K562 (cell line): Measurements from ENCODE around the gene ITGAL. TPM values are rescaled to one million over a fixed set of nuclear protein-coding genes. Genes with fewer than 3 reads are reported as not detected.

Source experiments
- ATAC-seq: fragments of 200-7000 bp; cut with Tn5 transposase; 3 replicates; pipeline ENCODE4 v1.9.1; 2020; ENCODE audit warnings: moderate library complexity
- BruUV-seq: library from RNA; stranded (reverse); fragments of 400-500 nt; replicated peaks from 2 replicates; lab custom pipeline; 2021; lab: Mats Ljungman, UMichigan
- CTCF ChIA-PET: fragments of 300-600 bp; formaldehyde crosslinking; extraction: SDS; loops from one replicate; lab custom pipeline; 2021; ENCODE audit warnings: low intra/inter-chr PET ratio; lab: Yijun Ruan, JAX
- POLR2A ChIA-PET: fragments of 300-600, 350-650 bp; sonication (Branson Sonifier 250); formaldehyde crosslinking; extraction: SDS; loops from one replicate; lab custom pipeline; 2021; ENCODE audit warnings: antibody characterized with exemption, inconsistent platforms; lab: Yijun Ruan, JAX
- DNase-seq, 4 experiments: peaks; one replicate each; pipeline versions ENCODE4 v3.0.0 to v3.0.0-alpha.2; 2011 to 2018; ENCODE audit warnings: low spot score in 3 of 4, mixed read lengths in 3 of 4; ENCODE audit errors: extremely low read depth in 1 of 4
- FAIRE-seq: peaks from 2 replicates; lab custom pipeline; 2011; peaks lifted over from hg19 to GRCh38; lab: Jason Lieb, UNC
- H2AFZ ChIP-seq: 2 replicates; pipeline ENCODE4 v1.6.0; 2011; ENCODE audit warnings: low read depth, low read length, control low read depth, inconsistent platforms
- H3K27ac ChIP-seq: fragments of 200-600 bp; 3 replicates; pipeline ENCODE4 v1.8.0; 2011; ENCODE audit warnings: low read depth, mild to moderate bottlenecking, control low read depth, inconsistent platforms, low read length, moderate library complexity, mixed read lengths; ENCODE audit errors: extremely low read depth
- H3K27me3 ChIP-seq, 2 experiments: fragments of 300-600 bp in 1 of 2; 2 replicates in 1 of 2; 3 replicates in 1 of 2; pipeline versions ENCODE4 v1.6.0 to v1.8.0; 2011; ENCODE audit warnings: inconsistent platforms in 2 of 2, low read length in 2 of 2, mild to moderate bottlenecking in 1 of 2, mixed read lengths in 1 of 2, moderate library complexity in 1 of 2; ENCODE audit not compliant: control insufficient read depth in 2 of 2, insufficient read depth in 2 of 2
- H3K36me3 ChIP-seq: fragments of 300-600 bp; 3 replicates; pipeline ENCODE4 v1.8.0; 2011; ENCODE audit warnings: mild to moderate bottlenecking, low read length, inconsistent platforms; ENCODE audit not compliant: control insufficient read depth, insufficient read depth
- H3K4me1 ChIP-seq, 2 experiments: fragments of 200-600 bp in 1 of 2; replicated peaks in 1 of 2; 2 replicates in 1 of 2; 3 replicates in 1 of 2; pipeline versions ENCODE4 v1.5.1 to v1.8.0; 2011; ENCODE audit warnings: inconsistent platforms in 2 of 2, low read length in 2 of 2, mild to moderate bottlenecking in 1 of 2, mixed read lengths in 1 of 2, moderate library complexity in 1 of 2; ENCODE audit not compliant: control insufficient read depth in 2 of 2, insufficient read depth in 2 of 2
- H3K4me2 ChIP-seq: 2 replicates; pipeline ENCODE4 v1.6.1; 2011; ENCODE audit warnings: low read length, control low read depth, inconsistent platforms, mixed read lengths; ENCODE audit not compliant: insufficient read depth
- H3K4me3 ChIP-seq: fragments of 200-600 bp; sonication (generic), shearing (Covaris generic); 2 replicates; pipeline ENCODE4 v1.5.1; 2016; ENCODE audit warnings: control low read depth, inconsistent platforms
- H3K79me2 ChIP-seq: fragments of 200-600 bp; 3 replicates; pipeline ENCODE4 v1.8.0; 2011; ENCODE audit warnings: low read length, inconsistent platforms; ENCODE audit not compliant: control insufficient read depth, insufficient read depth
- H3K9ac ChIP-seq, 2 experiments: 2 replicates each; pipeline versions ENCODE4 v1.6.0 to v1.6.1; 2011; ENCODE audit warnings: low read depth in 2 of 2, low read length in 2 of 2, control low read depth in 1 of 2, inconsistent platforms in 1 of 2, mild to moderate bottlenecking in 1 of 2, mixed read lengths in 1 of 2; ENCODE audit not compliant: insufficient read depth in 1 of 2
- H3K9me1 ChIP-seq: one replicate; pipeline ENCODE4 v1.6.0; 2011; ENCODE audit warnings: inconsistent platforms, mild to moderate bottlenecking, low read length, moderate library complexity; ENCODE audit not compliant: control insufficient read depth, insufficient read depth
- H3K9me3 ChIP-seq: replicated peaks from 2 replicates; pipeline ENCODE4 v1.5.1; 2011; ENCODE audit warnings: low read depth, low read length, inconsistent platforms; ENCODE audit not compliant: control insufficient read depth, insufficient read depth
- H4K20me1 ChIP-seq: replicated peaks from 2 replicates; pipeline ENCODE4 v1.6.1; 2011; ENCODE audit warnings: low read length, inconsistent platforms, mixed read lengths; ENCODE audit not compliant: control insufficient read depth, insufficient read depth
- HDGF ChIP-seq: fragments of 450-650 bp; IDR thresholded peaks from 2 replicates; pipeline ENCODE4 v1.6.1; 2016
- POLR2A ChIP-seq: fragments of 450-650 bp; conservative IDR thresholded peaks from 2 replicates; pipeline ENCODE4 v1.6.1; 2016
- POLR2AphosphoS2 ChIP-seq: IDR thresholded peaks from 2 replicates; pipeline ENCODE4 v1.6.1; 2012; ENCODE audit warnings: low read length, improper control_type of control experiment
- POLR2H ChIP-seq: IDR thresholded peaks from 2 replicates; pipeline ENCODE4 v1.6.1; 2016; ENCODE audit warnings: missing genetic modification characterization, low read depth, mild to moderate bottlenecking, control low read depth, missing compliant biosample characterization, moderate library complexity
- RCOR1 ChIP-seq, 2 experiments: IDR thresholded peaks; 2 replicates each; pipeline ENCODE4 v1.6.1; 2012; ENCODE audit warnings: low read depth in 2 of 2, low read length in 2 of 2, borderline replicate concordance in 1 of 2, improper control_type of control experiment in 1 of 2
- ZNF778 ChIP-seq: fragments of 450-650 bp; formaldehyde crosslinking; IDR thresholded peaks from 2 replicates; pipeline ENCODE4 v1.4.0; 2020; ENCODE audit warnings: mild to moderate bottlenecking, moderate library complexity
- WGBS: fragments of 100-300 bp; shearing (Covaris generic); methylation state at CpG from one replicate; pipeline ENCODE4 v1.1.6; 2016; ENCODE audit warnings: low coverage, mixed read lengths; ENCODE audit not compliant: insufficient coverage; ENCODE audit errors: missing lambda C conversion rate; 5-methylcytosine and 5-hydroxymethylcytosine counted together
- in situ Hi-C: fragments of 300-500 bp; cut with MboI; formaldehyde crosslinking; loops from 4 replicates; pipeline ENCODE4 v1.15.0; 2018; ENCODE audit warnings: inconsistent platforms, mixed read lengths
- intact Hi-C: fragments of 100-400 bp; cut with micrococcal nuclease; formaldehyde crosslinking; loops from 2 replicates; pipeline ENCODE4 v1.14.2; 2022
- polyA plus RNA-seq, 8 experiments: library from polyadenylated mRNA; depleted of rRNA in 4 of 8; stranded (reverse) in 5 of 8; unstranded in 3 of 8; fragments of >200 nt; fragmentation: Nextera tagmentation in 2 of 8; fragmentation: Illumina TruSeq in 1 of 8; extraction: Ambion mirVana in 2 of 8; extraction: Trizol in 1 of 8; gene quantifications; 2 replicates each; pipeline versions ENCODE4 v1.2.1 to v1.2.3, GENCODE V29; 2011 to 2014; ENCODE audit warnings: inconsistent platforms in 1 of 8, missing spikeins in 1 of 8
- total RNA-seq, 7 experiments: library from RNA; depleted of rRNA in 6 of 7; stranded (reverse); fragments of >200 nt in 6 of 7; fragmentation: Illumina TruSeq in 2 of 7; extraction: Trizol in 2 of 7; gene quantifications; 2 replicates each; pipeline versions ENCODE4 v1.2.1 to v1.2.3, GENCODE V29; 2011 to 2021; ENCODE audit warnings: low replicate concordance in 1 of 7
- TF ChIP-seq, protein P1 (sequence below): IDR thresholded peaks from 2 replicates; pipeline ENCODE4 v1.6.1; 2014; ENCODE audit warnings: antibody characterized with exemption
- TF ChIP-seq, protein P2 (sequence below): fragments of 450-650 bp; IDR thresholded peaks from 2 replicates; pipeline ENCODE4 v1.6.1; 2016; ENCODE audit warnings: mild to moderate bottlenecking, moderate library complexity

The ITGAL gene
- total and polyA plus RNA-seq, 9 of the 15 experiments (the other 6 are each of a cell fraction or from before 2014, with no cell fraction given): 0.01 to 0.53 TPM; not detected in 7

DNA sequence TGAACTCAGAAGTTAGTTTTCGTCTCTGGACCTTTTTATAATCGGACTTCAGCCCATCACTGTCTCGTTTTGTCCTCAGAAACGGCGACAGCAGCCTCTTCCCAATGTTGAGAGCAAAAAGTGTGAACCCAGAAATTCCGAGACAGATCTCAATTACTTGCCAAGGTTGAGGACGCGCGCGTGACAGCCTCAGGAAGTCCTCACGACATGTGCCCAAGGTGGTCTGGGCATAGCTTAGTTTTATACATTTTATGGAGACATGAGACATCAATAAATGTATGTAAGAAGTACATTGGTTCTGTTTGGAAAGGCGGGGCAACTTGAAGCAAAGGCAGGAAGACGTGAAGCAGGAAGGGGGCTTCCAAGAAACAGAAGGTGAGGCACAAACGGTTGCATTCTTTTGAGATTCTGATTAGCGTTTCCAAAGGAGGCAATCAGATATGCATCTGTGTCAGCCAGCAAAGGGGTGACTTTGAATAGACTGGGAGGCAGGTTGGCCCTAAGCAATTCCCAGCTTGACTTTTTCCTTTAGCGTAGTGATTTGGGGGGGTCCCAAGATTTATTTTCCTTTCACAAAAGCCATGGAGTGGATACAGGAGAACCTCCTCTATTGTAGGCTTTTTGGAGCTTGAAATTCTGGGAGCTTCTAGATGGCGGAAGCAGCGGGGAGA, 62.7 kb downstream of the ITGAL start:
- in situ Hi-C loops (no loop called here), intact Hi-C loops (loop anchor here (2.0 to 10.0 kb wide), 2 partner anchors 88 to 160 kb away; partner anchors contain the start of gene SRCAP)
- H3K36me3 ChIP-seq: no peaks in the 10 kb centered on the region; the same call in 2 of the 3 replicates
- H3K4me2 ChIP-seq: peak overlapping the region; percentile 97
- H3K9me1 ChIP-seq: no peaks in the 10 kb centered on the region
- FAIRE-seq (no peak), DNase-seq (no peak), ATAC-seq (peak; percentile 6)
- peak overlapping the region; percentile 49 for H3K4me3 ChIP-seq
- ChIA-PET POLR2A (interaction anchor here (0.6 to 4.0 kb wide), 21 partner anchors 8 to 745 kb away, joined by 3 to 31 read pairs (median 5); partner anchors contain the start of genes ZNF688 and ZNF764), CTCF (no interaction called here)
- 3% methylated on average over 18 of the region's 18 CpGs for WGBS
- H4K20me1 ChIP-seq: no peaks in the 10 kb centered on the region
- peak overlapping the region; percentile 88 to 91 for H3K9ac ChIP-seq
- H3K27ac ChIP-seq: peak overlapping the region; percentile 96
- H3K9me3 ChIP-seq: no peaks in the 10 kb centered on the region
- peak overlapping the region; percentile 98 for H2AFZ ChIP-seq
- H3K79me2 ChIP-seq: peaks cover 36% of the 10 kb centered on the region
- H3K4me1 ChIP-seq: peaks cover 11 to 54% of the 10 kb centered on the region in 2 experiments; a peak in 4 of 5 replicates
- TSS peak; percentile 90 for BruUV-seq
- no peaks in the 10 kb centered on the region for H3K27me3 ChIP-seq
- TF ChIP-seq POLR2A (peak; percentile 90), HDGF (0 out of 2 replicates have a peak, but pooled peaks have one; percentile 71), POLR2H (tag) (peak; percentile 78; the same call in 1 of the 2 replicates), ZNF778 (CRISPR knock-in tag) (no peak), POLR2AphosphoS2 (0 out of 2 replicates have a peak, but pooled peaks have one; percentile 42), RCOR1 (IDR thresholded peaks at IDR 0.05; ENCODE audit: borderline replicate concordance in 1 of 2, low read depth in 2 of 2, low read length in 2 of 2) (no peak)
- TF ChIP-seq, protein P1, sequence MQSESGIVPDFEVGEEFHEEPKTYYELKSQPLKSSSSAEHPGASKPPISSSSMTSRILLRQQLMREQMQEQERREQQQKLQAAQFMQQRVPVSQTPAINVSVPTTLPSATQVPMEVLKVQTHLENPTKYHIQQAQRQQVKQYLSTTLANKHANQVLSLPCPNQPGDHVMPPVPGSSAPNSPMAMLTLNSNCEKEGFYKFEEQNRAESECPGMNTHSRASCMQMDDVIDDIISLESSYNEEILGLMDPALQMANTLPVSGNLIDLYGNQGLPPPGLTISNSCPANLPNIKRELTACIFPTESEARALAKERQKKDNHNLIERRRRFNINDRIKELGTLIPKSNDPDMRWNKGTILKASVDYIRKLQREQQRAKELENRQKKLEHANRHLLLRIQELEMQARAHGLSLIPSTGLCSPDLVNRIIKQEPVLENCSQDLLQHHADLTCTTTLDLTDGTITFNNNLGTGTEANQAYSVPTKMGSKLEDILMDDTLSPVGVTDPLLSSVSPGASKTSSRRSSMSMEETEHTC: peak; percentile 30; the same call in 1 of the 2 replicates
- TF ChIP-seq, protein P2, sequence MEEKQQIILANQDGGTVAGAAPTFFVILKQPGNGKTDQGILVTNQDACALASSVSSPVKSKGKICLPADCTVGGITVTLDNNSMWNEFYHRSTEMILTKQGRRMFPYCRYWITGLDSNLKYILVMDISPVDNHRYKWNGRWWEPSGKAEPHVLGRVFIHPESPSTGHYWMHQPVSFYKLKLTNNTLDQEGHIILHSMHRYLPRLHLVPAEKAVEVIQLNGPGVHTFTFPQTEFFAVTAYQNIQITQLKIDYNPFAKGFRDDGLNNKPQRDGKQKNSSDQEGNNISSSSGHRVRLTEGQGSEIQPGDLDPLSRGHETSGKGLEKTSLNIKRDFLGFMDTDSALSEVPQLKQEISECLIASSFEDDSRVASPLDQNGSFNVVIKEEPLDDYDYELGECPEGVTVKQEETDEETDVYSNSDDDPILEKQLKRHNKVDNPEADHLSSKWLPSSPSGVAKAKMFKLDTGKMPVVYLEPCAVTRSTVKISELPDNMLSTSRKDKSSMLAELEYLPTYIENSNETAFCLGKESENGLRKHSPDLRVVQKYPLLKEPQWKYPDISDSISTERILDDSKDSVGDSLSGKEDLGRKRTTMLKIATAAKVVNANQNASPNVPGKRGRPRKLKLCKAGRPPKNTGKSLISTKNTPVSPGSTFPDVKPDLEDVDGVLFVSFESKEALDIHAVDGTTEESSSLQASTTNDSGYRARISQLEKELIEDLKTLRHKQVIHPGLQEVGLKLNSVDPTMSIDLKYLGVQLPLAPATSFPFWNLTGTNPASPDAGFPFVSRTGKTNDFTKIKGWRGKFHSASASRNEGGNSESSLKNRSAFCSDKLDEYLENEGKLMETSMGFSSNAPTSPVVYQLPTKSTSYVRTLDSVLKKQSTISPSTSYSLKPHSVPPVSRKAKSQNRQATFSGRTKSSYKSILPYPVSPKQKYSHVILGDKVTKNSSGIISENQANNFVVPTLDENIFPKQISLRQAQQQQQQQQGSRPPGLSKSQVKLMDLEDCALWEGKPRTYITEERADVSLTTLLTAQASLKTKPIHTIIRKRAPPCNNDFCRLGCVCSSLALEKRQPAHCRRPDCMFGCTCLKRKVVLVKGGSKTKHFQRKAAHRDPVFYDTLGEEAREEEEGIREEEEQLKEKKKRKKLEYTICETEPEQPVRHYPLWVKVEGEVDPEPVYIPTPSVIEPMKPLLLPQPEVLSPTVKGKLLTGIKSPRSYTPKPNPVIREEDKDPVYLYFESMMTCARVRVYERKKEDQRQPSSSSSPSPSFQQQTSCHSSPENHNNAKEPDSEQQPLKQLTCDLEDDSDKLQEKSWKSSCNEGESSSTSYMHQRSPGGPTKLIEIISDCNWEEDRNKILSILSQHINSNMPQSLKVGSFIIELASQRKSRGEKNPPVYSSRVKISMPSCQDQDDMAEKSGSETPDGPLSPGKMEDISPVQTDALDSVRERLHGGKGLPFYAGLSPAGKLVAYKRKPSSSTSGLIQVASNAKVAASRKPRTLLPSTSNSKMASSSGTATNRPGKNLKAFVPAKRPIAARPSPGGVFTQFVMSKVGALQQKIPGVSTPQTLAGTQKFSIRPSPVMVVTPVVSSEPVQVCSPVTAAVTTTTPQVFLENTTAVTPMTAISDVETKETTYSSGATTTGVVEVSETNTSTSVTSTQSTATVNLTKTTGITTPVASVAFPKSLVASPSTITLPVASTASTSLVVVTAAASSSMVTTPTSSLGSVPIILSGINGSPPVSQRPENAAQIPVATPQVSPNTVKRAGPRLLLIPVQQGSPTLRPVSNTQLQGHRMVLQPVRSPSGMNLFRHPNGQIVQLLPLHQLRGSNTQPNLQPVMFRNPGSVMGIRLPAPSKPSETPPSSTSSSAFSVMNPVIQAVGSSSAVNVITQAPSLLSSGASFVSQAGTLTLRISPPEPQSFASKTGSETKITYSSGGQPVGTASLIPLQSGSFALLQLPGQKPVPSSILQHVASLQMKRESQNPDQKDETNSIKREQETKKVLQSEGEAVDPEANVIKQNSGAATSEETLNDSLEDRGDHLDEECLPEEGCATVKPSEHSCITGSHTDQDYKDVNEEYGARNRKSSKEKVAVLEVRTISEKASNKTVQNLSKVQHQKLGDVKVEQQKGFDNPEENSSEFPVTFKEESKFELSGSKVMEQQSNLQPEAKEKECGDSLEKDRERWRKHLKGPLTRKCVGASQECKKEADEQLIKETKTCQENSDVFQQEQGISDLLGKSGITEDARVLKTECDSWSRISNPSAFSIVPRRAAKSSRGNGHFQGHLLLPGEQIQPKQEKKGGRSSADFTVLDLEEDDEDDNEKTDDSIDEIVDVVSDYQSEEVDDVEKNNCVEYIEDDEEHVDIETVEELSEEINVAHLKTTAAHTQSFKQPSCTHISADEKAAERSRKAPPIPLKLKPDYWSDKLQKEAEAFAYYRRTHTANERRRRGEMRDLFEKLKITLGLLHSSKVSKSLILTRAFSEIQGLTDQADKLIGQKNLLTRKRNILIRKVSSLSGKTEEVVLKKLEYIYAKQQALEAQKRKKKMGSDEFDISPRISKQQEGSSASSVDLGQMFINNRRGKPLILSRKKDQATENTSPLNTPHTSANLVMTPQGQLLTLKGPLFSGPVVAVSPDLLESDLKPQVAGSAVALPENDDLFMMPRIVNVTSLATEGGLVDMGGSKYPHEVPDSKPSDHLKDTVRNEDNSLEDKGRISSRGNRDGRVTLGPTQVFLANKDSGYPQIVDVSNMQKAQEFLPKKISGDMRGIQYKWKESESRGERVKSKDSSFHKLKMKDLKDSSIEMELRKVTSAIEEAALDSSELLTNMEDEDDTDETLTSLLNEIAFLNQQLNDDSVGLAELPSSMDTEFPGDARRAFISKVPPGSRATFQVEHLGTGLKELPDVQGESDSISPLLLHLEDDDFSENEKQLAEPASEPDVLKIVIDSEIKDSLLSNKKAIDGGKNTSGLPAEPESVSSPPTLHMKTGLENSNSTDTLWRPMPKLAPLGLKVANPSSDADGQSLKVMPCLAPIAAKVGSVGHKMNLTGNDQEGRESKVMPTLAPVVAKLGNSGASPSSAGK: peak; percentile 80
